BJ (cell line): ENCODE data around the gene MYCBP. TPM values are rescaled to one million over a fixed set of nuclear protein-coding genes. Genes with fewer than 3 reads are reported as not detected.
"Not testable (repeated sequence)": the region's sequence is repeated elsewhere in the genome, so short reads cannot be mapped to it uniquely, and the experiment has no call there.

Experiments used
- CTCF ChIA-PET: fragments of 350-600 bp; formaldehyde crosslinking; extraction: SDS; loops from one replicate; lab custom pipeline; 2021; ENCODE audit warnings: antibody characterized with exemption, inconsistent platforms; lab: Yijun Ruan, JAX
- POLR2A ChIA-PET: fragments of 300-600 bp; sonication (Branson Sonifier 250); formaldehyde crosslinking; extraction: SDS; loops from one replicate; lab custom pipeline; 2021; ENCODE audit warnings: antibody characterized with exemption; lab: Charles Lee
- DNase-seq: peaks from one replicate; pipeline ENCODE4 v3.0.0-alpha.2; 2011; ENCODE audit warnings: low read depth
- H3K27me3 ChIP-seq: 2 replicates; pipeline ENCODE4 v1.6.0; 2011; ENCODE audit warnings: low read length; ENCODE audit not compliant: control insufficient read depth, insufficient read depth
- H3K36me3 ChIP-seq: 2 replicates; pipeline ENCODE4 v1.5.1; 2011; ENCODE audit warnings: low read length; ENCODE audit not compliant: control insufficient read depth, insufficient read depth
- H3K4me3 ChIP-seq: 2 replicates; pipeline ENCODE4 v1.5.1; 2011; ENCODE audit warnings: low read depth, mild to moderate bottlenecking, control low read depth, low read length
- polyA plus RNA-seq: library from polyadenylated mRNA; depleted of rRNA; stranded (reverse); fragments of >200 nt; gene quantifications from 2 replicates; pipeline ENCODE4 v1.2.3, GENCODE V29; 2011
- TF ChIP-seq, protein P1 (sequence below): IDR thresholded peaks from 2 replicates; pipeline ENCODE4 v1.5.1; 2011; ENCODE audit warnings: low read depth, mild to moderate bottlenecking, control low read depth, inconsistent platforms, low read length, moderate library complexity; ENCODE audit not compliant: insufficient read depth

Gene MYCBP
- polyA plus RNA-seq, 1 experiment: 11.2 TPM

DNA sequence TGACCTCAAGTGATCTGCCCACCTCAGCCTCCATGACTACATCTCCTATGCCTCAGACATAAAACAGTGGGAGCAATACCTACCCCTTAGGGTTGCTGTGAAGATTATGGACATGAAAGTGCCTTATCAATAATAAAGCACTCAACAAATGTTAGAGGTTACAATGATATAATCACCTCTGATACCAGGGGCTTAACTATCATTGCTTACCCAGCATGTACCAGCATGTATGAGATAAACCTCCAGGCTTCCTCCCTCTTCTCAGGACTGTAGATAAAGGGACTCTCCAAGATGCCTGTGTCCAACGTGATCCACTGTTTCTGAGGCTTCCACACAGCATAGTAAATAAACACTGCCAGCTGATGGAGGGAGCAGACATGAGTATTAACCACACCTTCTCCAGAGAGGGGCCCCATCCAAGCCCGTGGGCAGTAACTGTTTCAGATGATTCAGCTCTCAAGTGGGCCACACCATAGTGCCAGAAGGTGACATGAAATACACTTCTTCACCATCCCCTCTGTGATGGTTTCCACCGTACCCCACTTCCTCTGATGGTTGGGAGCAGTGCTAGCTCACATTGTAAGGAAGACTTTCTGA, 42.3 kb upstream of the MYCBP start:
- Histone ChIP-seq H3K4me3 (no peak overlapping the region), H3K27me3 (no peaks in the 10 kb centered on the region), H3K36me3 (no peaks in the 10 kb centered on the region)
- ChIA-PET CTCF (interaction anchor here (1.1 kb wide), 1 partner anchor 8 kb away, joined by 3 read pairs; no protein-coding TSS in a partner anchor), POLR2A (no interaction called here)
- TF ChIP-seq, protein P1, sequence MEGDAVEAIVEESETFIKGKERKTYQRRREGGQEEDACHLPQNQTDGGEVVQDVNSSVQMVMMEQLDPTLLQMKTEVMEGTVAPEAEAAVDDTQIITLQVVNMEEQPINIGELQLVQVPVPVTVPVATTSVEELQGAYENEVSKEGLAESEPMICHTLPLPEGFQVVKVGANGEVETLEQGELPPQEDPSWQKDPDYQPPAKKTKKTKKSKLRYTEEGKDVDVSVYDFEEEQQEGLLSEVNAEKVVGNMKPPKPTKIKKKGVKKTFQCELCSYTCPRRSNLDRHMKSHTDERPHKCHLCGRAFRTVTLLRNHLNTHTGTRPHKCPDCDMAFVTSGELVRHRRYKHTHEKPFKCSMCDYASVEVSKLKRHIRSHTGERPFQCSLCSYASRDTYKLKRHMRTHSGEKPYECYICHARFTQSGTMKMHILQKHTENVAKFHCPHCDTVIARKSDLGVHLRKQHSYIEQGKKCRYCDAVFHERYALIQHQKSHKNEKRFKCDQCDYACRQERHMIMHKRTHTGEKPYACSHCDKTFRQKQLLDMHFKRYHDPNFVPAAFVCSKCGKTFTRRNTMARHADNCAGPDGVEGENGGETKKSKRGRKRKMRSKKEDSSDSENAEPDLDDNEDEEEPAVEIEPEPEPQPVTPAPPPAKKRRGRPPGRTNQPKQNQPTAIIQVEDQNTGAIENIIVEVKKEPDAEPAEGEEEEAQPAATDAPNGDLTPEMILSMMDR: no peak
- no peak for DNase-seq

DNA sequence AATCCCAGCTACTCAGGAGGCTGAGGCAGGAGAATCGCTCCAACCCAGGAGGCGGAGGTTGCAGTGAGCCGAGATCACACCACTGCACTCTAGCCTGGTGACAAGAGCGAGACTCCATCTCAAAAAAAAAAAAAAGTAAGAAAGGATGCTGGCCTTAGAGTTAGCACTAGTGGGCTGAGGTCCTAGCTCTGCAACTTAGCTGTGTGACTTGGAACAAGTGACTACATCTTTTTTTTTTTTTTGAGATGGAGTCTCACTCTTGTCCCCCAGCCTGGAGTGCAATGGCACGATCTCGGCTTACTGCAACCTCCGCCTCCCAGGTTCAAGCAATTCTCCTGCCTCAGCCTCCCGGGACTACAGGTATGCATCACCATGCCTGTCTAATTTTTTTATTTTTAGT, 41.8 kb upstream of the MYCBP start:
- H3K27me3 ChIP-seq, H3K4me3 ChIP-seq, DNase-seq, H3K36me3 ChIP-seq, POLR2A ChIA-PET: not testable (repeated sequence)
- CTCF ChIA-PET: interaction anchor here (0.6 kb wide), 1 partner anchor 91 kb away, joined by 3 read pairs; no protein-coding TSS in a partner anchor

DNA sequence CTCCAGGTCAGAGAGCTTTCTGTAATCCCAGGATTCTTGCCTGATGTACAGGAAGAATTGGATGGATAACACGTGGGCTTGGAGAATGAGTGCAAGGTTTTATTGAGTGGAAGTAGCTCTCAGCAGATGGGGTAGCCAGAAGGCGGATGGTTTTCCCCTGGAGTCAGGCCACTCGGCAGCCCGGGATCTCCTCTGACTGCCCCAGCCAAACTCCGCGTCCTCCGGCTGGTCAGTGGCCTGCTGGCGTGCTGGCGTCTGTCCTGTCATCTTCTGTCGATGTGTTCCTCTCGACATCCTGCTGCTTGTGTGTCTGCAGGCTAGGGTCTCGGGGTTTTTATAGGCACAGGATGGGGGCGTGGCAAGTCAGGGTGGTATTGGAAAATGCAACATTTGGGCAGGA, 35.7 kb upstream of the MYCBP start:
- Histone ChIP-seq H3K27me3 (no peaks in the 10 kb centered on the region), H3K4me3 (no peak overlapping the region), H3K36me3 (no peaks in the 10 kb centered on the region)
- ChIA-PET CTCF (no interaction called here), POLR2A (no interaction called here)
- TF ChIP-seq, protein P1: no peak
- DNase-seq: no peak

DNA sequence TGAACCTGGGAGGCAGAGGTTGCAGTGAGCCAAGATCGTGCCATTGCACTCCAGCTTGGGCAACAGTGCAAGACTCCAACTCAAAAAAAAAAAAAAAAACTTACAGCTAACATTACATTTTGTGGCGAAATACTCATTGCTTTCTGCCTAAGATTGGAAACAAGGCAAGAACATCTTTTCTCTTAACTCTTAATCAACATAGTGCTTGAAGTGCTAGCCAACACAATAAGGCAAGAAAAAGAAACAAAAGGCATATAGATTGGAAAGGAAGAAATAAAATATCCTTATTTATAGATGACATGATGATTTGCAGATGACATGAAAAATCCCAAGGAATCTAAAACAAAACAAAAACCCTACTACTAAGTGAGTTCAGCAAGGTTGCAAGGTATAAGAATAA, 32.8 kb upstream of the MYCBP start:
- POLR2A ChIA-PET: no interaction called here
- TF ChIP-seq, protein P1: no peak
- no peaks in the 10 kb centered on the region for H3K27me3 ChIP-seq
- no peak for DNase-seq
- no peak overlapping the region for H3K4me3 ChIP-seq
- CTCF ChIA-PET: no interaction called here
- H3K36me3 ChIP-seq: no peaks in the 10 kb centered on the region

DNA sequence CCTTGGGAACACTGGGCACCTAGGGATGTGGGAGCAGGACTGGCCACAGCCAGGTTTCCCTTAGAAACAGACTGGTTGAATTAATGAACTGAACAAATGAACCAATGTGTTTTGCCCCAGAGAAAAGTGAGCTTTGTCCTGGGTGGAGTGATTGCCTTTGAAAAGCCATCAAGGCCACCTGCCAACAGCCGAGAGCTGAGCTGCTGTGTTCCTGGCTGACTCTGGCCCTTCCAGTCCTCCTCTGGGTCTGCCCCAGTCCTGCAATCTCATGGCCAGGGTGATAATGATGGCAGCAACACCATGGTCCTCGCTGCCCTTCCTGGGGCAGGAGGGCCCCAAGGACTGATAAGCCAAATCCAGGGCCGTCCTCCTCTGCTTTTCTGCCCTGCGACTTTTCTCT, 26.4 kb upstream of the MYCBP start:
- Histone ChIP-seq H3K27me3 (no peaks in the 10 kb centered on the region), H3K4me3 (no peak overlapping the region), H3K36me3 (no peaks in the 10 kb centered on the region)
- POLR2A ChIA-PET: no interaction called here
- no peak for DNase-seq
- CTCF ChIA-PET: no interaction called here
- TF ChIP-seq, protein P1: no peak
